Measurements from ENCODE around the gene ADNP. TPM values are rescaled to one million over a fixed set of nuclear protein-coding genes. Genes with fewer than 3 reads are reported as not detected.

The ADNP gene
- polyA plus RNA-seq, 1 of the 3 experiments (the other 2 are of a cell fraction) = 13.3 TPM

- peak; percentile 94 for TF ChIP-seq TCF12 (IDR thresholded peaks at IDR 0.05)
- no peak for TF ChIP-seq YY1 (IDR thresholded peaks at IDR 0.05; ENCODE audit: low read depth)
- no peak for TF ChIP-seq RXRA (IDR thresholded peaks at IDR 0.05; ENCODE audit: borderline replicate concordance, low read depth)
- peak; percentile 29; the same call in 1 of the 2 replicates for TF ChIP-seq PBX3 (IDR thresholded peaks at IDR 0.05)
- peak; percentile 21; the same call in 1 of the 2 replicates for TF ChIP-seq JUND (IDR thresholded peaks at IDR 0.05)
- TF ChIP-seq NRF1 (IDR thresholded peaks at IDR 0.05; ENCODE audit: low read depth, low read length) = no peak
- no peak for TF ChIP-seq ELF1 (IDR thresholded peaks at IDR 0.05)
Measured at GRCh38 chr20:50911030-50911429, 20.2 kb downstream of the ADNP start (continued).

GRCh38 chr20:50909413-50909812 lies 21.8 kb downstream of the ADNP start:
- Histone ChIP-seq H3K79me2 (ENCODE audit: insufficient read depth) (peaks cover 97% of the 10 kb centered on the region), H3K4me1 (ENCODE audit: control insufficient read depth in 1 of 2, insufficient read depth in 2 of 2, low read depth in 1 of 2, low read length in 1 of 2) (peaks cover 30 to 37% of the 10 kb centered on the region in 2 experiments), H3K9ac (no peak overlapping the region), H3K9me2 (no peaks in the 10 kb centered on the region), H3F3A (replicated peaks; ENCODE audit: insufficient read depth) (peaks cover 51% of the 10 kb centered on the region), H3K27me3 (ENCODE audit: insufficient read depth) (no peaks in the 10 kb centered on the region), H3K4me2 (0 out of 2 replicates have a peak overlapping the region, but pooled peaks have one; percentile 65), H3K4me3 (ENCODE audit: low read depth in 2 of 2, low read length in 1 of 2) (no peak overlapping the region), H3K36me3 (replicated peaks in 1 of 2; ENCODE audit: control insufficient read depth in 1 of 2, insufficient read depth in 2 of 2, low read length in 1 of 2) (peaks cover 7 to 30% of the 10 kb centered on the region in 2 experiments), H3K9me3 (no peaks in the 10 kb centered on the region), H4K20me1 (ENCODE audit: insufficient read depth) (peaks cover 100% of the 10 kb centered on the region), H2AFZ (ENCODE audit: low read depth) (no peak overlapping the region), H3K27ac (ENCODE audit: low read depth in 2 of 2, low read length in 1 of 2) (peak overlapping the region; percentile 31 to 85; a peak in 1 of 4 replicates)
- ChIA-PET POLR2A (no interaction called here), CTCF (interaction anchor here (1.0 to 11.5 kb wide), 4 partner anchors 10 to 115 kb away, joined by 3 to 137 read pairs (median 12); partner anchors contain the start of genes ADNP and BCAS4)
- TF ChIP-seq ELF1 (IDR thresholded peaks at IDR 0.05) (no peak), IRF3 (IDR thresholded peaks at IDR 0.05; ENCODE audit: low read depth, low read length) (no peak), JUND (IDR thresholded peaks at IDR 0.05) (no peak), SIN3A (IDR thresholded peaks at IDR 0.05; ENCODE audit: borderline replicate concordance, low read depth, low read length) (no peak), REST (IDR thresholded peaks at IDR 0.05; ENCODE audit: low read depth, low read length) (no peak), ZBTB33 (IDR thresholded peaks at IDR 0.05; ENCODE audit: borderline replicate concordance, low read depth) (no peak), USF2 (IDR thresholded peaks at IDR 0.05; ENCODE audit: borderline replicate concordance, low read depth, low read length) (no peak), GATA2 (CRISPR knock-in tag; IDR thresholded peaks at IDR 0.05) (no peak), YY1 (IDR thresholded peaks at IDR 0.05; ENCODE audit: low read depth) (no peak), NFIC (IDR thresholded peaks at IDR 0.05; ENCODE audit: borderline replicate concordance) (no peak), FOSL2 (IDR thresholded peaks at IDR 0.05; ENCODE audit: borderline replicate concordance, low read depth) (no peak), POLR2AphosphoS5 (IDR thresholded peaks at IDR 0.05; ENCODE audit: low read depth, low read length) (no peak), EP300 (IDR thresholded peaks at IDR 0.05; ENCODE audit: borderline replicate concordance in 1 of 2, low read depth in 1 of 2, low read length in 1 of 2) (no peak), TCF12 (IDR thresholded peaks at IDR 0.05) (no peak), RFX5 (IDR thresholded peaks at IDR 0.05; ENCODE audit: low read length) (no peak), CTCF (IDR thresholded peaks at IDR 0.05) (no peak)
- no peak for DNase-seq
- WGBS (ENCODE audit: low lambda C conversion rate) = 99% methylated on average over 3 of the region's 3 CpGs

All from SK-N-SH (cell line).